GM12874 (cell line): ENCODE results near the gene GPR22.

ENCODE experiments used
- CTCF ChIP-seq: IDR thresholded peaks from 2 replicates; pipeline ENCODE4 v1.5.1; 2011; ENCODE audit warnings: low read depth, mild to moderate bottlenecking, control low read depth, low read length, moderate library complexity; ENCODE audit not compliant: insufficient read depth

Gene GPR22, protein sequence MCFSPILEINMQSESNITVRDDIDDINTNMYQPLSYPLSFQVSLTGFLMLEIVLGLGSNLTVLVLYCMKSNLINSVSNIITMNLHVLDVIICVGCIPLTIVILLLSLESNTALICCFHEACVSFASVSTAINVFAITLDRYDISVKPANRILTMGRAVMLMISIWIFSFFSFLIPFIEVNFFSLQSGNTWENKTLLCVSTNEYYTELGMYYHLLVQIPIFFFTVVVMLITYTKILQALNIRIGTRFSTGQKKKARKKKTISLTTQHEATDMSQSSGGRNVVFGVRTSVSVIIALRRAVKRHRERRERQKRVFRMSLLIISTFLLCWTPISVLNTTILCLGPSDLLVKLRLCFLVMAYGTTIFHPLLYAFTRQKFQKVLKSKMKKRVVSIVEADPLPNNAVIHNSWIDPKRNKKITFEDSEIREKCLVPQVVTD

GRCh38 chr7:107469929-107470328 lies at the start of gene GPR22:
Gene GPR22, plus strand, starts transcription at chr7:107470057. Its CDS starts 4,004 bp downstream, at chr7:107474061.
- TF ChIP-seq CTCF, result no peak

DNA sequence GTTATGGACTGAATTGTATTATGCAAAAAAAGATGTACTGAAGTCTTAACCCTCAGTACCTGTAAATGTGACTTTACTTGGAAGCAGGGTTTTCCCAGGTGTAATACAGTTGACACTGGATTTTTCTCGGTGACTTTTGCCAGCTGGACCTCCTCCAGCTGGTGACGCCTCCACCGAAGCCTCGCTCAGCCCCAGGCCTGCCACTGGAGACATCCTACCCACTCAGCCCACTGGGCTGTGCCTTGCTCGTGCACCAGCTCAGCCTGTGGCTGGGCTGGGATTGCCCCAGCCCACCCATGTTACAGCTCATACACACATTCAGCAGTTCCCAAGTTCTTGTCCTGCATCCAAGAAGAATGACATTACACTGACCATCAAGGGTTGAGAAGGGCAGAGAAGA lies 42.4 kb upstream of the GPR22 start:
- TF ChIP-seq CTCF, result no peak

DNA sequence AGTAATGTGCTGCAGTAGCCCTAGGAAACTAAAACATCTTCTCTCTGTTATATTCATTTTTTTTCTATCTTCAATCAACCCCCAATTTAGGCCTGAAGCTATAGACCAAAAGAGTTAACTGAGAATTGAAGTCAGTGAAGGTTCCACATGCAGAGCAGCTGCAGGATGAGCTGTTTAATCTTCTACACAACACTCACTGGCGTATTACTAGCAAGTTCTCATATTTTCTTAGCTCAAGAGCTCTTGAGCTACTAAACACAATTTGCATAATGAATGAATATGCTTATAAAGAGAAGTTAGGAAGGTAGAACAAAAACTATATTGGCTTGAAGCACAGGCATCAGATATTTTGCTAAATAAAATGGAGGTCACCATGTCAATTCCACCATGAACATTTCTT lies 41.2 kb upstream of the GPR22 start:
- TF ChIP-seq CTCF, result no peak

GRCh38 chr7:107430057-107430456 lies 39.8 kb upstream of the GPR22 start:
- TF ChIP-seq CTCF, result no peak

DNA sequence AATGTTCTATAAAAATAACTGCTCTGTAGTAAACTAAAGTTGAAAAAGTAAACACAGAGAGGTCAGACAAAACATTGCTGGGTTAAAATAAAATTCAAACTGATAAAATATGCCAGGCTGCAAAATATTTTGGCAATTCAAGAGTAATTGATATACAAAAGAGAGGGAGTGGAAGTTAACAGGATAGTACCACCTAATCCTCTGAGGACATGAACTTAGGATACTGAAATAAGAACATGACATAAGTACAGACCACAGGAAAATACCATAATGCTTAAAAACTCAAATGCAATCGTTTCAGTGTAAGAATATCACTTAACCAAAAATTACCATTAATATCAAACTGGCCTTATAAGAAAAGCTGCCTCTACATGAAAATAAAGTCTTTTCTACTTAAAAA lies 37.6 kb upstream of the GPR22 start:
- no peak for TF ChIP-seq CTCF

GRCh38 chr7:107435749-107436148 lies 34.1 kb upstream of the GPR22 start:
- no peak for TF ChIP-seq CTCF

GRCh38 chr7:107439025-107439424 lies 30.8 kb upstream of the GPR22 start:
- no peak for TF ChIP-seq CTCF
